K562 (cell line): ENCODE data around the gene PTPRB. TPM values are rescaled to one million over a fixed set of nuclear protein-coding genes. Genes with fewer than 3 reads are reported as not detected.

ENCODE experiments used
- ATF2 ChIP-seq: sonication (generic); formaldehyde crosslinking; IDR thresholded peaks from 2 replicates; pipeline ENCODE4 v1.8.1; 2022; ENCODE audit warnings: missing genetic modification reagents
- BACH1 ChIP-seq: fragments of 200-800 bp; sonication (Bioruptor generic); IDR thresholded peaks from 2 replicates; pipeline ENCODE4 v1.6.1; 2016; ENCODE audit warnings: missing genetic modification characterization, missing compliant biosample characterization
- CCNT2 ChIP-seq: IDR thresholded peaks from 2 replicates; pipeline ENCODE4 v1.6.1; 2011; ENCODE audit warnings: borderline replicate concordance, low read depth, mild to moderate bottlenecking, moderate library complexity, mixed read lengths, low read length; ENCODE audit not compliant: insufficient read length; ENCODE audit errors: extremely low read depth
- CXXC5 ChIP-seq: fragments of 250-450 bp; sonication (Bioruptor Pico); IDR thresholded peaks from 2 replicates; pipeline ENCODE4 v1.8.0; 2022; ENCODE audit warnings: inconsistent platforms, mild to moderate bottlenecking, moderate library complexity
- E2F6 ChIP-seq, 2 experiments: IDR thresholded peaks; 2 replicates each; pipeline ENCODE4 v1.6.1; 2011; ENCODE audit warnings: borderline replicate concordance in 1 of 2, control low read depth in 1 of 2, low read depth in 1 of 2, low read length in 1 of 2, mild to moderate bottlenecking in 1 of 2, mixed read lengths in 1 of 2, moderate library complexity in 1 of 2; ENCODE audit not compliant: insufficient read depth in 1 of 2, insufficient read length in 1 of 2, poor library complexity in 1 of 2, severe bottlenecking in 1 of 2; ENCODE audit errors: extremely low read depth in 1 of 2
- E2F8 ChIP-seq: fragments of 450-650 bp; IDR thresholded peaks from 2 replicates; pipeline ENCODE4 v1.7.1; 2018; ENCODE audit warnings: mild to moderate bottlenecking, low read depth; ENCODE audit not compliant: partially characterized antibody
- ELF1 ChIP-seq: fragments of 200-800 bp; sonication (Bioruptor generic); IDR thresholded peaks from 2 replicates; pipeline ENCODE4 v1.6.1; 2016; ENCODE audit warnings: missing genetic modification characterization, missing compliant biosample characterization
- FOXP4 ChIP-seq: sonication (generic); formaldehyde crosslinking; IDR thresholded peaks from 2 replicates; pipeline ENCODE4 v1.8.0; 2022; ENCODE audit warnings: mild to moderate bottlenecking, missing genetic modification reagents, borderline replicate concordance
- HCFC1 ChIP-seq: IDR thresholded peaks from 2 replicates; pipeline ENCODE4 v1.6.1; 2012; ENCODE audit warnings: low read depth, low read length, improper control_type of control experiment
- PHF8 ChIP-seq: fragments of 200-600 bp; sonication (generic); IDR thresholded peaks from 2 replicates; pipeline ENCODE4 v1.6.1; 2012; ENCODE audit warnings: mixed run types, mild to moderate bottlenecking, inconsistent platforms, low read length, moderate library complexity, borderline replicate concordance
- SAFB ChIP-seq: fragments of 200-400 bp; formaldehyde crosslinking; IDR thresholded peaks from 2 replicates; pipeline ENCODE4 v1.6.1; 2017; ENCODE audit warnings: low read depth, low read length, borderline replicate concordance
- SPI1 ChIP-seq: IDR thresholded peaks from 2 replicates; pipeline ENCODE4 v1.6.1; 2011; ENCODE audit warnings: low read depth, low read length, control low read depth, borderline replicate concordance
- ZBTB7A ChIP-seq: IDR thresholded peaks from 2 replicates; pipeline ENCODE4 v1.6.1; 2011; ENCODE audit warnings: low read depth, mild to moderate bottlenecking, low read length, moderate library complexity, borderline replicate concordance; ENCODE audit not compliant: control insufficient read depth
- ZKSCAN8 ChIP-seq: fragments of 200-800 bp; sonication (Bioruptor generic); IDR thresholded peaks from 2 replicates; pipeline ENCODE4 v1.6.1; 2016; ENCODE audit warnings: missing genetic modification characterization, missing compliant biosample characterization
- ZNF316 ChIP-seq: fragments of 450-650 bp; IDR thresholded peaks from 2 replicates; pipeline ENCODE4 v1.6.1; 2016
- ZNF354B ChIP-seq: fragments of 250-450 bp; sonication (Bioruptor Pico); IDR thresholded peaks from 2 replicates; pipeline ENCODE4 v1.4.0; 2020
- ZNF75A ChIP-seq: fragments of 450-650 bp; formaldehyde crosslinking; IDR thresholded peaks from 2 replicates; pipeline ENCODE4 v1.4.0; 2020; ENCODE audit warnings: mild to moderate bottlenecking
- ZNF764 ChIP-seq: fragments of 250-450 bp; sonication (Bioruptor Pico); IDR thresholded peaks from 2 replicates; pipeline ENCODE4 v1.4.0; 2020; ENCODE audit warnings: low read depth, mild to moderate bottlenecking, moderate library complexity
- polyA plus RNA-seq, 8 experiments: library from polyadenylated mRNA; depleted of rRNA in 4 of 8; stranded (reverse) in 5 of 8; unstranded in 3 of 8; fragments of >200 nt; fragmentation: Nextera tagmentation in 2 of 8; fragmentation: Illumina TruSeq in 1 of 8; extraction: Ambion mirVana in 2 of 8; extraction: Trizol in 1 of 8; gene quantifications; 2 replicates each; pipeline versions ENCODE4 v1.2.1 to v1.2.3, GENCODE V29; 2011 to 2014; ENCODE audit warnings: inconsistent platforms in 1 of 8, missing spikeins in 1 of 8
- total RNA-seq, 7 experiments: library from RNA; depleted of rRNA in 6 of 7; stranded (reverse); fragments of >200 nt in 6 of 7; fragmentation: Illumina TruSeq in 2 of 7; extraction: Trizol in 2 of 7; gene quantifications; 2 replicates each; pipeline versions ENCODE4 v1.2.1 to v1.2.3, GENCODE V29; 2011 to 2021; ENCODE audit warnings: low replicate concordance in 1 of 7

Gene PTPRB
- total and polyA plus RNA-seq, 9 of the 15 experiments (the other 6 are each of a cell fraction or from before 2014, with no cell fraction given) = 0.46 to 5.9 (median 3.1) TPM

GRCh38 chr12:70609739-70610491 lies 27.3 kb downstream of the PTPRB start (continued):
- TF ChIP-seq ATF2 (CRISPR knock-in tag) = no peak
- peak; percentile 46; the same call in 1 of the 2 replicates for TF ChIP-seq SPI1
- peak; percentile 37 to 72 for TF ChIP-seq E2F6 (IDR thresholded peaks at IDR 0.05; ENCODE audit: borderline replicate concordance in 1 of 2, extremely low read depth in 1 of 2, insufficient read depth in 1 of 2, insufficient read length in 1 of 2, low read depth in 1 of 2, low read length in 1 of 2, poor library complexity in 1 of 2, severe bottlenecking in 1 of 2)
- TF ChIP-seq BACH1 (tag) = no peak
- TF ChIP-seq CXXC5 (CRISPR knock-in tag) = peak; percentile 69
- TF ChIP-seq HCFC1 = no peak
- no peak for TF ChIP-seq ZKSCAN8
- peak; percentile 60 for TF ChIP-seq ELF1 (tag)
- peak; percentile 70 for TF ChIP-seq CCNT2
- TF ChIP-seq SAFB = 0 out of 2 replicates have a peak, but pooled peaks have one; percentile 41
- TF ChIP-seq PHF8 = peak; percentile 31; the same call in 1 of the 2 replicates
- no peak for TF ChIP-seq FOXP4 (CRISPR knock-in tag)
- TF ChIP-seq ZNF75A (CRISPR knock-in tag) = no peak
- TF ChIP-seq ZNF354B (CRISPR knock-in tag) = no peak
- peak; percentile 17; the same call in 1 of the 2 replicates for TF ChIP-seq ZBTB7A
- TF ChIP-seq ZNF316 = no peak
- no peak for TF ChIP-seq ZNF764 (CRISPR knock-in tag)
- TF ChIP-seq E2F8 = no peak
